ENCODE measurements around the gene PALD1. TPM values are rescaled to one million over a fixed set of nuclear protein-coding genes. Genes with fewer than 3 reads are reported as not detected.

Gene PALD1
- total RNA-seq, 2 experiments from 2014 or later = 0.36 to 0.44 TPM

DNA sequence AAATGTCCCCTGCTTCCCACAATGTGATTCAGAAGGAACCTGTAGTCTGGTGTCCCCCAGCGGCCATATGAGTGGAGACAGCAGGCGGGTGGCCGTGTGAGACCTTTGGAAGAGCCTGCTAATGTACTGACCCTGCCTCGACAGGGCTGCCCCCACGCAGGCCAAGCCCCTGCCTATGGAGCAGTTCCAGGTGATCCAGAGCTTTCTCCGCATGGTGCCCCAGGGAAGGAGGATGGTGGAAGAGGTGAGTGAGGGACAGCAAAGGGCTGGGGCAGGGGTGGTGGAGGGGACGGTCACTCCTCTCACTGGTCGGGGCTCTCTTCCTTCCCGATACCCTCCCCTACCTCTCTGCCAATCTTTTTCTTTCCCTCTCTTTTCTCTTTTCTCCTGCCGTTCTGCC, 55.7 kb downstream of the PALD1 start:
- Histone ChIP-seq H3K4me1 (ENCODE audit: insufficient read depth, low read length) (no peaks in the 10 kb centered on the region), H3K27me3 (ENCODE audit: control insufficient read depth in 1 of 2, insufficient read depth in 2 of 2, low read length in 2 of 2) (no peaks in the 10 kb centered on the region), H3K4me3 (ENCODE audit: low read length) (no peak overlapping the region), H3K9me3 (ENCODE audit: control insufficient read depth in 1 of 2, insufficient read depth in 1 of 2, low read length in 2 of 2) (no peaks in the 10 kb centered on the region), H3K27ac (ENCODE audit: low read depth in 1 of 2, low read length in 2 of 2) (no peak overlapping the region), H3K36me3 (ENCODE audit: insufficient read depth, low read length) (no peaks in the 10 kb centered on the region)
- H3K4me1 Mint-ChIP-seq (ENCODE audit: low read depth) = no peaks in the 10 kb centered on the region
- no peak overlapping the region for H3K4me3 Mint-ChIP-seq
- CTCF ChIA-PET = no interaction called here
- intact Hi-C loops (cut with DNase I, micrococcal nuclease) = no loop called here
- H3K27ac Mint-ChIP-seq = no peak overlapping the region
- H3K27me3 Mint-ChIP-seq = no peaks in the 10 kb centered on the region
- POLR2A ChIA-PET = no interaction called here
- TF ChIP-seq, protein P1, sequence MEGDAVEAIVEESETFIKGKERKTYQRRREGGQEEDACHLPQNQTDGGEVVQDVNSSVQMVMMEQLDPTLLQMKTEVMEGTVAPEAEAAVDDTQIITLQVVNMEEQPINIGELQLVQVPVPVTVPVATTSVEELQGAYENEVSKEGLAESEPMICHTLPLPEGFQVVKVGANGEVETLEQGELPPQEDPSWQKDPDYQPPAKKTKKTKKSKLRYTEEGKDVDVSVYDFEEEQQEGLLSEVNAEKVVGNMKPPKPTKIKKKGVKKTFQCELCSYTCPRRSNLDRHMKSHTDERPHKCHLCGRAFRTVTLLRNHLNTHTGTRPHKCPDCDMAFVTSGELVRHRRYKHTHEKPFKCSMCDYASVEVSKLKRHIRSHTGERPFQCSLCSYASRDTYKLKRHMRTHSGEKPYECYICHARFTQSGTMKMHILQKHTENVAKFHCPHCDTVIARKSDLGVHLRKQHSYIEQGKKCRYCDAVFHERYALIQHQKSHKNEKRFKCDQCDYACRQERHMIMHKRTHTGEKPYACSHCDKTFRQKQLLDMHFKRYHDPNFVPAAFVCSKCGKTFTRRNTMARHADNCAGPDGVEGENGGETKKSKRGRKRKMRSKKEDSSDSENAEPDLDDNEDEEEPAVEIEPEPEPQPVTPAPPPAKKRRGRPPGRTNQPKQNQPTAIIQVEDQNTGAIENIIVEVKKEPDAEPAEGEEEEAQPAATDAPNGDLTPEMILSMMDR (IDR thresholded peaks at IDR 0.05) = no peak
- ATAC-seq (ENCODE audit: poor library complexity) (no peak), DNase-seq (no peak)
- H3K9me3 Mint-ChIP-seq = no peaks in the 10 kb centered on the region
- H3K36me3 Mint-ChIP-seq (ENCODE audit: low read depth) = no peaks in the 10 kb centered on the region

DNA sequence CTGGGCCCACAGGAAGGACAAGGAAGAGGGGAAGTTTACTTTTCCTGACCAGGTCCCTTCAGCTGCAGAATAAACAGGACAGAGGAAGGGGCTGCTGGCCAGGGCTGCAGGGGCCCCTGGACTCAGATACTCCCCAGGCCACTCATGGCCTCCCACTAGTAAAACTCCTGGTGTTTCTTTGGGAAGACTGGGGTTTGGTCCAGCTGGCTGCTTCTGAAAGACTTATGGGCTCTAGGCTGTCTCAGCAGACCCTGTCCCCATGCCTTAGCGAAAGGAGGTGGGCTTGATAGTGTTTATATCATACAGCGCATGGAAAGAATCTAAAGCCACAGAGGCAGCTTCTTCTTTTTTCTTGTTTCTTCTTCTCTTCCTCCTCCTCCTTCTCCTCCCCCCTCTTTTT, 56.4 kb downstream of the PALD1 start:
- Mint-ChIP-seq H3K4me1 (ENCODE audit: low read depth) (no peaks in the 10 kb centered on the region), H3K27ac (no peak overlapping the region)
- CTCF ChIA-PET = no interaction called here

DNA sequence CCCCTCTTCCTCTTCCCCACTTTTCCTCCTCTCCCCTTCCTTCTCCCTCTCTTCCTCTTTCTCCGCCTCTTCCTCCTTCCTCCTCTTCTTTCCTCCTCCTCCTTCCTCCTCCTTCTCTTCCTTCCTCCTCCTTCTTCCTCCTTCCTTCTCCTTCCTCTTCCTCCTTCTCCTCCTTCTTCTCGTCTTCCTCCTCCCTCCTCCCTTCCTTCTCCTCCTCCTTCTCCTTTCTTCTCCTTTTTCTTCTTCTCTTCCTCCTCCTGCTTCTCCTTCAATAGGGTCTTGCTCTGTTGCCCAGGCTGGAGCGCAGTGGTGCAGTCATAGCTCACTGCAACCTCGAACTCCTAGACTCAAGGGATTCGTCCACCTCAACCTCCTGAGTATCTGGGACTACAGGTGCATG, 56.9 kb downstream of the PALD1 start:
- H3K27me3 ChIP-seq (ENCODE audit: control insufficient read depth in 1 of 2, insufficient read depth in 2 of 2, low read length in 2 of 2) = no peaks in the 10 kb centered on the region
- no peak overlapping the region for H3K27ac ChIP-seq (ENCODE audit: low read depth in 1 of 2, low read length in 2 of 2)
- Mint-ChIP-seq H3K27me3 (no peaks in the 10 kb centered on the region), H3K27ac (no peak overlapping the region), H3K4me1 (ENCODE audit: low read depth) (no peaks in the 10 kb centered on the region), H3K36me3 (ENCODE audit: low read depth) (no peaks in the 10 kb centered on the region), H3K9me3 (no peaks in the 10 kb centered on the region), H3K4me3 (no peak overlapping the region)
- TF ChIP-seq, protein P1 (IDR thresholded peaks at IDR 0.05) = no peak
- ATAC-seq (ENCODE audit: poor library complexity) (no peak), DNase-seq (no peak)
- H3K36me3 ChIP-seq (ENCODE audit: insufficient read depth, low read length) = no peaks in the 10 kb centered on the region
- intact Hi-C loops (cut with DNase I, micrococcal nuclease) = no loop called here
- H3K4me3 ChIP-seq (ENCODE audit: low read length) = no peak overlapping the region
- H3K4me1 ChIP-seq (ENCODE audit: insufficient read depth, low read length) = no peaks in the 10 kb centered on the region
- ChIA-PET CTCF (no interaction called here), POLR2A (no interaction called here)
- no peaks in the 10 kb centered on the region for H3K9me3 ChIP-seq (ENCODE audit: control insufficient read depth in 1 of 2, insufficient read depth in 1 of 2, low read length in 2 of 2)

More for the DNA sequence above, 56.4 kb downstream of the PALD1 start:
- Histone ChIP-seq H3K9me3 (ENCODE audit: control insufficient read depth in 1 of 2, insufficient read depth in 1 of 2, low read length in 2 of 2) (no peaks in the 10 kb centered on the region), H3K36me3 (ENCODE audit: insufficient read depth, low read length) (no peaks in the 10 kb centered on the region), H3K4me3 (ENCODE audit: low read length) (no peak overlapping the region), H3K4me1 (ENCODE audit: insufficient read depth, low read length) (no peaks in the 10 kb centered on the region), H3K27ac (ENCODE audit: low read depth in 1 of 2, low read length in 2 of 2) (no peak overlapping the region), H3K27me3 (ENCODE audit: control insufficient read depth in 1 of 2, insufficient read depth in 2 of 2, low read length in 2 of 2) (no peaks in the 10 kb centered on the region)
- intact Hi-C loops (cut with DNase I, micrococcal nuclease) = no loop called here
- Mint-ChIP-seq H3K4me3 (no peak overlapping the region), H3K27me3 (no peaks in the 10 kb centered on the region), H3K36me3 (ENCODE audit: low read depth) (no peaks in the 10 kb centered on the region), H3K9me3 (no peaks in the 10 kb centered on the region)
- POLR2A ChIA-PET = no interaction called here
- DNase-seq (no peak), ATAC-seq (ENCODE audit: poor library complexity) (no peak)
- TF ChIP-seq, protein P1 (IDR thresholded peaks at IDR 0.05) = no peak

All from CD4-positive, alpha-beta T cell (primary cell).